HL-60 (cell line): Measurements from ENCODE around the gene EFS.

Experiments
- CTCF ChIP-seq: IDR thresholded peaks from one replicate; pipeline ENCODE4 v1.5.1; 2011; ENCODE audit warnings: low read length, control low read depth, inconsistent platforms; ENCODE audit not compliant: insufficient read depth
- GABPA ChIP-seq: IDR thresholded peaks from 2 replicates; pipeline ENCODE4 v1.6.1; 2012; ENCODE audit warnings: low read depth
- POLR2AphosphoS5 ChIP-seq: IDR thresholded peaks from 2 replicates; pipeline ENCODE4 v1.6.1; 2012; ENCODE audit warnings: low read depth
- TF ChIP-seq, protein P1 (sequence below): IDR thresholded peaks from 2 replicates; pipeline ENCODE4 v1.6.1; 2012; ENCODE audit warnings: low read depth; ENCODE audit not compliant: insufficient replicate concordance

DNA sequence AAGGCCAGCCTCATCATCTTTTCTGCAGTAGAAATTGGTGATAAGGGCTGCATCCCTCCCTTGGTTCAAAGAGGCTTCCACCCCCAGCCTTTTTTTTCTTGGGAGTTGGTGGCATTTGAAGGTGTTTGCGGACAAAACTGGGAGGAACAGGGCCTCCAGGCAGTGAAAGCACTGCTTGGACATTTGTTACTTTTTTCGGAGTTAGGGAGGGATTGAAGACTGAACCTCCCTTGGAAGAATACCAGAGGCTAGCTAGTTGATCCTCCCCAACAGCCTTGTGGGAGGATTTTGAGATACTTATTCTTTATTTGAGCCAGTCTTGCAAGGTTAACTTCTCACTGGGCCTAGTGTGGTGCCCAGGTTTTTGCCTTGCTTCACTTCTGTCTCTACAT is 40.5 kb downstream of the EFS start:
- TF ChIP-seq CTCF: no peak
- TF ChIP-seq, protein P1, sequence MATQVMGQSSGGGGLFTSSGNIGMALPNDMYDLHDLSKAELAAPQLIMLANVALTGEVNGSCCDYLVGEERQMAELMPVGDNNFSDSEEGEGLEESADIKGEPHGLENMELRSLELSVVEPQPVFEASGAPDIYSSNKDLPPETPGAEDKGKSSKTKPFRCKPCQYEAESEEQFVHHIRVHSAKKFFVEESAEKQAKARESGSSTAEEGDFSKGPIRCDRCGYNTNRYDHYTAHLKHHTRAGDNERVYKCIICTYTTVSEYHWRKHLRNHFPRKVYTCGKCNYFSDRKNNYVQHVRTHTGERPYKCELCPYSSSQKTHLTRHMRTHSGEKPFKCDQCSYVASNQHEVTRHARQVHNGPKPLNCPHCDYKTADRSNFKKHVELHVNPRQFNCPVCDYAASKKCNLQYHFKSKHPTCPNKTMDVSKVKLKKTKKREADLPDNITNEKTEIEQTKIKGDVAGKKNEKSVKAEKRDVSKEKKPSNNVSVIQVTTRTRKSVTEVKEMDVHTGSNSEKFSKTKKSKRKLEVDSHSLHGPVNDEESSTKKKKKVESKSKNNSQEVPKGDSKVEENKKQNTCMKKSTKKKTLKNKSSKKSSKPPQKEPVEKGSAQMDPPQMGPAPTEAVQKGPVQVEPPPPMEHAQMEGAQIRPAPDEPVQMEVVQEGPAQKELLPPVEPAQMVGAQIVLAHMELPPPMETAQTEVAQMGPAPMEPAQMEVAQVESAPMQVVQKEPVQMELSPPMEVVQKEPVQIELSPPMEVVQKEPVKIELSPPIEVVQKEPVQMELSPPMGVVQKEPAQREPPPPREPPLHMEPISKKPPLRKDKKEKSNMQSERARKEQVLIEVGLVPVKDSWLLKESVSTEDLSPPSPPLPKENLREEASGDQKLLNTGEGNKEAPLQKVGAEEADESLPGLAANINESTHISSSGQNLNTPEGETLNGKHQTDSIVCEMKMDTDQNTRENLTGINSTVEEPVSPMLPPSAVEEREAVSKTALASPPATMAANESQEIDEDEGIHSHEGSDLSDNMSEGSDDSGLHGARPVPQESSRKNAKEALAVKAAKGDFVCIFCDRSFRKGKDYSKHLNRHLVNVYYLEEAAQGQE: no peak
- no peak for TF ChIP-seq POLR2AphosphoS5
- TF ChIP-seq GABPA: no peak
